Ovary (tissue), 3 donors: ENCODE results near the gene WDR90.

Experiments
- POLR2A ChIP-seq: fragments of 450-650 bp; IDR thresholded peaks from one replicate; pipeline ENCODE4 v1.6.1; 2017; ENCODE audit warnings: antibody characterized with exemption, mild to moderate bottlenecking, moderate library complexity
- TF ChIP-seq, protein P1 (sequence below), 3 donors: fragments of 450-650 bp in 2 of 3; fragments of 200-600 bp in 1 of 3; IDR thresholded peaks; one replicate each; pipeline versions ENCODE4 v1.5.1 to v1.8.0; 2016 to 2022; ENCODE audit warnings: antibody characterized with exemption in 3 of 3, mild to moderate bottlenecking in 1 of 3
- donor health status: DM: no; HTN: no; CAD: no.

DNA sequence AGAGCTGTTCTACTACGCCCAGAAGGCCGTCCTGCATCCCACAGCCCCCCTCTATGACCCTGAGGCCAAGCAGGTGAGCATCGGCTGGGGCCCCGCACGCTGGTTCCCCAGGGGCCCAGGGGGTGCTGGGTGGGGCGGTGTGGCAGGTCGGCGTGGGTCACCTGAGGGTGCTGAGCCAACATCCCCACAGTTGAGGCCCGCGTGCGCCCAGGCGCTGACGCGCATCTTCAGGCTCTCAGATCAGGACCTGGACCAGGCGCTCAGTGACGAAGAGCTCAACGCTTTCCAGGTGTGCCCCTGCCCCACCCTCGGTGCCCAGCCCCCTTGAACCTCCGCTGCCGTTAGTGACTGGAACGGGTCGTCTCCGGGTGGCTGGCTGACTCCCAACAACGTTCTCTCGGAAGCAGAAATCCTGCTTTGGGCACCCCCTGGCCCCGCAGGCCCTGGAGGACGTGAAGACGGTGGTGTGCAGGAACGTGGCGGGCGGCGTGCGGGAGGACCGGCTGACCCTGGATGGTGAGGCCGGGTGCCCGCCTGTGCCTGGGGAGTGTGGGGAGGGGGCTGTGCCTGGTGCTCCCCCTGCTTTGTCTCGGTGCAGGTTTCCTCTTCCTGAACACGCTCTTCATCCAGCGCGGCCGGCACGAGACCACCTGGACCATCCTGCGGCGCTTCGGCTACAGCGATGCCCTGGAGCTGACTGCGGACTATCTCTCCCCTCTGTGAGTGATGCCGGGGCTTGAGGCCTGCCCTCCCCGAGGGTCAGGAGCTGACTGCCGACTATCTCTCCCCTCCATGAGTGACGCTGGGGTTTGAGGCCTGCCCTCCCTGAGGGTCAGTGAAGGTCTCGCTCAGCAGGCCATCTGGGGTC, 21.6 kb downstream of the WDR90 start:
- TF ChIP-seq, protein P1, sequence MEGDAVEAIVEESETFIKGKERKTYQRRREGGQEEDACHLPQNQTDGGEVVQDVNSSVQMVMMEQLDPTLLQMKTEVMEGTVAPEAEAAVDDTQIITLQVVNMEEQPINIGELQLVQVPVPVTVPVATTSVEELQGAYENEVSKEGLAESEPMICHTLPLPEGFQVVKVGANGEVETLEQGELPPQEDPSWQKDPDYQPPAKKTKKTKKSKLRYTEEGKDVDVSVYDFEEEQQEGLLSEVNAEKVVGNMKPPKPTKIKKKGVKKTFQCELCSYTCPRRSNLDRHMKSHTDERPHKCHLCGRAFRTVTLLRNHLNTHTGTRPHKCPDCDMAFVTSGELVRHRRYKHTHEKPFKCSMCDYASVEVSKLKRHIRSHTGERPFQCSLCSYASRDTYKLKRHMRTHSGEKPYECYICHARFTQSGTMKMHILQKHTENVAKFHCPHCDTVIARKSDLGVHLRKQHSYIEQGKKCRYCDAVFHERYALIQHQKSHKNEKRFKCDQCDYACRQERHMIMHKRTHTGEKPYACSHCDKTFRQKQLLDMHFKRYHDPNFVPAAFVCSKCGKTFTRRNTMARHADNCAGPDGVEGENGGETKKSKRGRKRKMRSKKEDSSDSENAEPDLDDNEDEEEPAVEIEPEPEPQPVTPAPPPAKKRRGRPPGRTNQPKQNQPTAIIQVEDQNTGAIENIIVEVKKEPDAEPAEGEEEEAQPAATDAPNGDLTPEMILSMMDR (IDR thresholded peaks at IDR 0.05) = no peak
- no peak for TF ChIP-seq POLR2A
